Right lobe of liver (tissue), 6 donors: Measurements from ENCODE around the gene BMAL1. TPM values are rescaled to one million over a fixed set of nuclear protein-coding genes. Genes with fewer than 3 reads are reported as not detected.

Experiments used
- ATAC-seq, 4 donors: fragments of 200-7000 bp; cut with Tn5 transposase; one replicate each; pipeline ENCODE4 v1.9.1; 2020; ENCODE audit warnings: mild to moderate bottlenecking in 4 of 4, moderate library complexity in 4 of 4
- DNase-seq, 3 donors: peaks; one replicate each; pipeline ENCODE4 v3.0.0-alpha.2; 2020
- H3K27ac ChIP-seq, 3 donors: fragments of 200-600 bp; one replicate each; pipeline ENCODE4 v1.8.0; 2022
- H3K27me3 ChIP-seq, 2 donors: fragments of 200-600 bp; one replicate each; pipeline ENCODE4 v1.8.0; 2022
- H3K36me3 ChIP-seq, 4 donors: fragments of 200-600 bp; sonication (generic) in 1 of 4; one replicate each; pipeline versions ENCODE4 v1.5.1 to v1.8.0; 2017 to 2022; ENCODE audit warnings: control low read depth in 1 of 4
- H3K4me1 ChIP-seq, 4 donors: fragments of 200-600 bp; sonication (generic) in 1 of 4; one replicate each; pipeline versions ENCODE4 v1.5.1 to v1.8.0; 2017 to 2022; ENCODE audit warnings: control low read depth in 1 of 4
- H3K4me3 ChIP-seq, 3 donors: fragments of 200-600 bp; one replicate each; pipeline ENCODE4 v1.8.0; 2022
- H3K9me3 ChIP-seq, 4 donors: fragments of 200-600 bp; sonication (generic) in 1 of 4; one replicate each; pipeline versions ENCODE4 v1.5.1 to v1.8.0; 2017 to 2022; ENCODE audit warnings: control low read depth in 1 of 4
- CTCF ChIP-seq, 4 donors: fragments of 200-600 bp in 3 of 4; fragments of 450-650 bp in 1 of 4; IDR thresholded peaks; one replicate each; pipeline versions ENCODE4 v1.5.1 to v1.8.0; 2016 to 2022; ENCODE audit warnings: antibody characterized with exemption in 4 of 4, mild to moderate bottlenecking in 2 of 4
- POLR2A ChIP-seq: fragments of 450-650 bp; IDR thresholded peaks from one replicate; pipeline ENCODE4 v1.6.1; 2017; ENCODE audit warnings: antibody characterized with exemption, mild to moderate bottlenecking
- WGBS: methylation state at CpG from one replicate; pipeline ENCODE4 v1.1.6; 2018; ENCODE audit warnings: low coverage, low lambda C conversion rate; ENCODE audit not compliant: insufficient coverage; ENCODE audit errors: missing lambda C conversion rate; 5-methylcytosine and 5-hydroxymethylcytosine counted together
- intact Hi-C, 2 donors: fragments of 100-400 bp; cut with DNase I; formaldehyde crosslinking; loops; one replicate each; pipeline versions ENCODE4 v1.11.2 to v1.14.1; 2022
- total RNA-seq, 6 experiments: library from RNA; depleted of rRNA in 2 of 6; stranded (reverse); fragments of >200 nt in 2 of 6; fragmentation: NEBNext Ultra II Directional in 3 of 6; extraction: Animal tissue kit (Norgen Biotek cat#: 25700) in 3 of 6; gene quantifications; one replicate each; pipeline versions ENCODE4 v1.1.0 to v1.2.4, GENCODE V29; 2016 to 2023
- donor health status: DM: no; HTN: yes; CAD: no.
- donor health status: DM: no; HTN: no; CAD: no.
- donor health status: DM: no; HTN: no; CAD: no.
- donor health status: DM: no; HTN: yes; CAD: no.
- donor health status: DM: no; HTN: yes; CAD: no.

BMAL1 gene
- total RNA-seq, 6 experiments from 2014 or later, result 9.9 to 38.0 (median 12.9) TPM

- no peaks in the 10 kb centered on the region for H3K27me3 ChIP-seq
- H3K4me3 ChIP-seq, result no peak overlapping the region
- TF ChIP-seq POLR2A, result no peak
- no peak for TF ChIP-seq CTCF (IDR thresholded peaks at IDR 0.05)
- no peak overlapping the region for H3K27ac ChIP-seq
- intact Hi-C loops, result loop anchor here in 1 of 2 donors (10.0 kb wide), 1 partner anchor 46 kb away; no protein-coding TSS in a partner anchor
- peaks cover 0 to 5% (median 0%) of the 10 kb centered on the region in 4 donors for H3K4me1 ChIP-seq
- H3K36me3 ChIP-seq, result no peaks in the 10 kb centered on the region
- no peak for DNase-seq
- WGBS, result 92% methylated on average over 1 of the region's 1 CpG
- no peak for ATAC-seq
- H3K9me3 ChIP-seq, result no peaks in the 10 kb centered on the region
Observed at GRCh38 chr11:13289081-13289480, 11.5 kb downstream of the BMAL1 start.

- no peak for ATAC-seq
- Histone ChIP-seq H3K27me3 (no peaks in the 10 kb centered on the region), H3K9me3 (no peaks in the 10 kb centered on the region), H3K27ac (no peak overlapping the region), H3K4me3 (no peak overlapping the region), H3K36me3 (no peaks in the 10 kb centered on the region), H3K4me1 (peaks cover 0 to 5% (median 0%) of the 10 kb centered on the region in 4 donors)
- intact Hi-C loops, result no loop called here
- 71% methylated on average over 4 of the region's 5 CpGs for WGBS
- DNase-seq, result no peak
- no peak for TF ChIP-seq POLR2A
- TF ChIP-seq CTCF (IDR thresholded peaks at IDR 0.05), result no peak
Observed at GRCh38 chr11:13290221-13290980, 12.8 kb downstream of the BMAL1 start.

- Histone ChIP-seq H3K4me3 (no peak overlapping the region), H3K27ac (no peak overlapping the region), H3K9me3 (no peaks in the 10 kb centered on the region), H3K4me1 (peaks cover 0 to 5% (median 0%) of the 10 kb centered on the region in 4 donors), H3K27me3 (no peaks in the 10 kb centered on the region), H3K36me3 (no peaks in the 10 kb centered on the region)
- DNase-seq, result no peak
- ATAC-seq, result no peak
- 84% methylated on average over 3 of the region's 3 CpGs for WGBS
- intact Hi-C loops, result no loop called here
- TF ChIP-seq POLR2A (no peak), CTCF (IDR thresholded peaks at IDR 0.05) (no peak)
Observed at GRCh38 chr11:13291361-13291760, 13.8 kb downstream of the BMAL1 start.

GRCh38 chr11:13291800-13292199 lies 14.2 kb downstream of the BMAL1 start:
- no peak for ATAC-seq
- H3K4me3 ChIP-seq, result no peak overlapping the region
- H3K27ac ChIP-seq, result no peak overlapping the region
- H3K27me3 ChIP-seq, result no peaks in the 10 kb centered on the region
- no peak for TF ChIP-seq POLR2A
- TF ChIP-seq CTCF (IDR thresholded peaks at IDR 0.05), result no peak
- H3K4me1 ChIP-seq, result peaks cover 0 to 8% (median under 1%) of the 10 kb centered on the region in 4 donors
- no peaks in the 10 kb centered on the region for H3K36me3 ChIP-seq
- no peak for DNase-seq
- 51% methylated on average over 3 of the region's 3 CpGs for WGBS
- no peaks in the 10 kb centered on the region for H3K9me3 ChIP-seq
- intact Hi-C loops, result no loop called here
